ENCODE data around the gene SGK1. TPM values are rescaled to one million over a fixed set of nuclear protein-coding genes. Genes with fewer than 3 reads are reported as not detected.

SGK1 gene
- polyA plus RNA-seq, 1 donor from 2014 or later = 10.3 TPM

DNA sequence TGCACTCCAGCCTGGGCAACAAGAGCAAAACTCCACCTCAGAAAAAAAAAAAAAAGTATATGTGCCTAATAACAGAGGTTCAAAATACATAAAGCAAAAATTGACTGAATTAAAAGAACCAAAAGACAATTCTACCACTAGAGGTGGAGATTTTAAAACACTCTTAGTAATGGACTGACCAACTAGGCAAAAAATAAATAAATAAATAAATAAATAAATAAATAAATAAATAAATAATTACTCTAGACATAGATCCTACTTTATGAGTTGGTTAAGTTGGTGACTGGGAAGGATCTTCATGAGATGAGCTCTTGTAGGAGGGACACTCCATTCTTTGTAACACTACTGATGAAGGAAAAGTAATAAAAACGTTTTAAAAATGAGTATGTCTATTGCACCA lies 113.9 kb downstream of the SGK1 start:
- no peaks in the 10 kb centered on the region for H3K27me3 ChIP-seq (ENCODE audit: insufficient read depth, low read depth, low read length)
- H4K20me1 ChIP-seq (ENCODE audit: insufficient read depth) = no peaks in the 10 kb centered on the region
- H3K9me3 ChIP-seq (ENCODE audit: low read length) = no peaks in the 10 kb centered on the region
- H3K4me2 ChIP-seq (ENCODE audit: low read length) = no peak overlapping the region
- no peaks in the 10 kb centered on the region for H3F3A ChIP-seq (ENCODE audit: insufficient read depth, low read length, poor library complexity, severe bottlenecking)
- H3K79me2 ChIP-seq (replicated peaks; ENCODE audit: insufficient read depth, low read length) = no peaks in the 10 kb centered on the region
- no peak overlapping the region for H2AFZ ChIP-seq (ENCODE audit: low read depth, low read length)
- H3K27ac ChIP-seq (ENCODE audit: low read length) = no peak overlapping the region
- no peak overlapping the region for H3K9ac ChIP-seq (ENCODE audit: low read length)
- TF ChIP-seq MXI1 (conservative IDR thresholded peaks at IDR 0.05; ENCODE audit: poor library complexity, severe bottlenecking) (no peak), SMC3 (conservative IDR thresholded peaks at IDR 0.05; ENCODE audit: poor library complexity) (no peak), POLR2AphosphoS5 (IDR thresholded peaks at IDR 0.05) (no peak), TAF1 (IDR thresholded peaks at IDR 0.05; ENCODE audit: low read depth) (no peak), RAD21 (conservative IDR thresholded peaks at IDR 0.05) (no peak), EP300 (conservative IDR thresholded peaks at IDR 0.05; ENCODE audit: poor library complexity, severe bottlenecking) (no peak), EZH2 (IDR thresholded peaks at IDR 0.05; ENCODE audit: borderline replicate concordance, insufficient read depth, low read length, poor library complexity, severe bottlenecking) (no peak)
- TF ChIP-seq, protein P1, sequence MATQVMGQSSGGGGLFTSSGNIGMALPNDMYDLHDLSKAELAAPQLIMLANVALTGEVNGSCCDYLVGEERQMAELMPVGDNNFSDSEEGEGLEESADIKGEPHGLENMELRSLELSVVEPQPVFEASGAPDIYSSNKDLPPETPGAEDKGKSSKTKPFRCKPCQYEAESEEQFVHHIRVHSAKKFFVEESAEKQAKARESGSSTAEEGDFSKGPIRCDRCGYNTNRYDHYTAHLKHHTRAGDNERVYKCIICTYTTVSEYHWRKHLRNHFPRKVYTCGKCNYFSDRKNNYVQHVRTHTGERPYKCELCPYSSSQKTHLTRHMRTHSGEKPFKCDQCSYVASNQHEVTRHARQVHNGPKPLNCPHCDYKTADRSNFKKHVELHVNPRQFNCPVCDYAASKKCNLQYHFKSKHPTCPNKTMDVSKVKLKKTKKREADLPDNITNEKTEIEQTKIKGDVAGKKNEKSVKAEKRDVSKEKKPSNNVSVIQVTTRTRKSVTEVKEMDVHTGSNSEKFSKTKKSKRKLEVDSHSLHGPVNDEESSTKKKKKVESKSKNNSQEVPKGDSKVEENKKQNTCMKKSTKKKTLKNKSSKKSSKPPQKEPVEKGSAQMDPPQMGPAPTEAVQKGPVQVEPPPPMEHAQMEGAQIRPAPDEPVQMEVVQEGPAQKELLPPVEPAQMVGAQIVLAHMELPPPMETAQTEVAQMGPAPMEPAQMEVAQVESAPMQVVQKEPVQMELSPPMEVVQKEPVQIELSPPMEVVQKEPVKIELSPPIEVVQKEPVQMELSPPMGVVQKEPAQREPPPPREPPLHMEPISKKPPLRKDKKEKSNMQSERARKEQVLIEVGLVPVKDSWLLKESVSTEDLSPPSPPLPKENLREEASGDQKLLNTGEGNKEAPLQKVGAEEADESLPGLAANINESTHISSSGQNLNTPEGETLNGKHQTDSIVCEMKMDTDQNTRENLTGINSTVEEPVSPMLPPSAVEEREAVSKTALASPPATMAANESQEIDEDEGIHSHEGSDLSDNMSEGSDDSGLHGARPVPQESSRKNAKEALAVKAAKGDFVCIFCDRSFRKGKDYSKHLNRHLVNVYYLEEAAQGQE (IDR thresholded peaks at IDR 0.05; ENCODE audit: borderline replicate concordance) = no peak
- TF ChIP-seq, protein P2, sequence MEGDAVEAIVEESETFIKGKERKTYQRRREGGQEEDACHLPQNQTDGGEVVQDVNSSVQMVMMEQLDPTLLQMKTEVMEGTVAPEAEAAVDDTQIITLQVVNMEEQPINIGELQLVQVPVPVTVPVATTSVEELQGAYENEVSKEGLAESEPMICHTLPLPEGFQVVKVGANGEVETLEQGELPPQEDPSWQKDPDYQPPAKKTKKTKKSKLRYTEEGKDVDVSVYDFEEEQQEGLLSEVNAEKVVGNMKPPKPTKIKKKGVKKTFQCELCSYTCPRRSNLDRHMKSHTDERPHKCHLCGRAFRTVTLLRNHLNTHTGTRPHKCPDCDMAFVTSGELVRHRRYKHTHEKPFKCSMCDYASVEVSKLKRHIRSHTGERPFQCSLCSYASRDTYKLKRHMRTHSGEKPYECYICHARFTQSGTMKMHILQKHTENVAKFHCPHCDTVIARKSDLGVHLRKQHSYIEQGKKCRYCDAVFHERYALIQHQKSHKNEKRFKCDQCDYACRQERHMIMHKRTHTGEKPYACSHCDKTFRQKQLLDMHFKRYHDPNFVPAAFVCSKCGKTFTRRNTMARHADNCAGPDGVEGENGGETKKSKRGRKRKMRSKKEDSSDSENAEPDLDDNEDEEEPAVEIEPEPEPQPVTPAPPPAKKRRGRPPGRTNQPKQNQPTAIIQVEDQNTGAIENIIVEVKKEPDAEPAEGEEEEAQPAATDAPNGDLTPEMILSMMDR (IDR thresholded peaks at IDR 0.05; ENCODE audit: poor library complexity, severe bottlenecking) = no peak
- no peaks in the 10 kb centered on the region for H3K36me3 ChIP-seq (ENCODE audit: insufficient read depth, low read length)
- no peak overlapping the region for H3K4me3 ChIP-seq (ENCODE audit: low read length)
- H3K9me2 ChIP-seq (ENCODE audit: insufficient read depth, low read length) = no peaks in the 10 kb centered on the region

DNA sequence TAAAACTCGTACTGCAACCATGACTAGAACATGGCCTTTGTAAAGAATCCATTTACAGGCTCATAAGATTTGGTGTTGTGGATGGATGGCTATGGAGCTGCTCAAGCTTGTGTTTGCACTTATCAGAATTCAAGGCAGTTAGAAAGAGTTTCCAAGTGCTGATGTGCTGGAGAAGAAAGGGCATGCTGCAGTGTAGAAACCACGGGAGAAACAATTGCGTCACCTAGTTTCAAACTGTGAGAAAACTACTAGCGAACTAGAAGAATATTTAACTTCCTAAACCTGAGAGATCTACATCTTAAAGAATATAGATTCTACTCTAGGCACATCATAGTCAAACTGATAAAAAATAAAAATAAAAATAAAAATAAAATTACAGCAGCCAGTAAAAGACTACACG lies 116.2 kb downstream of the SGK1 start:
- Histone ChIP-seq H3K79me2 (replicated peaks; ENCODE audit: insufficient read depth, low read length) (no peaks in the 10 kb centered on the region), H3K9me3 (ENCODE audit: low read length) (no peaks in the 10 kb centered on the region), H2AFZ (ENCODE audit: low read depth, low read length) (no peak overlapping the region), H3K4me3 (ENCODE audit: low read length) (no peak overlapping the region), H3K9ac (ENCODE audit: low read length) (no peak overlapping the region), H3K36me3 (ENCODE audit: insufficient read depth, low read length) (no peaks in the 10 kb centered on the region), H4K20me1 (ENCODE audit: insufficient read depth) (no peaks in the 10 kb centered on the region), H3K4me2 (ENCODE audit: low read length) (no peak overlapping the region), H3F3A (ENCODE audit: insufficient read depth, low read length, poor library complexity, severe bottlenecking) (no peaks in the 10 kb centered on the region), H3K27ac (ENCODE audit: low read length) (no peak overlapping the region), H3K27me3 (ENCODE audit: insufficient read depth, low read depth, low read length) (no peaks in the 10 kb centered on the region), H3K9me2 (ENCODE audit: insufficient read depth, low read length) (no peaks in the 10 kb centered on the region)
- no peak for TF ChIP-seq TAF1 (IDR thresholded peaks at IDR 0.05; ENCODE audit: low read depth)
- TF ChIP-seq, protein P1 (IDR thresholded peaks at IDR 0.05; ENCODE audit: borderline replicate concordance) = no peak
- no peak for TF ChIP-seq EP300 (conservative IDR thresholded peaks at IDR 0.05; ENCODE audit: poor library complexity, severe bottlenecking)
- TF ChIP-seq SMC3 (conservative IDR thresholded peaks at IDR 0.05; ENCODE audit: poor library complexity) = no peak
- TF ChIP-seq, protein P2 (IDR thresholded peaks at IDR 0.05; ENCODE audit: poor library complexity, severe bottlenecking) = no peak
- TF ChIP-seq POLR2AphosphoS5 (IDR thresholded peaks at IDR 0.05) = no peak
- TF ChIP-seq RAD21 (conservative IDR thresholded peaks at IDR 0.05) = no peak
- TF ChIP-seq MXI1 (conservative IDR thresholded peaks at IDR 0.05; ENCODE audit: poor library complexity, severe bottlenecking) = no peak
- no peak for TF ChIP-seq EZH2 (IDR thresholded peaks at IDR 0.05; ENCODE audit: borderline replicate concordance, insufficient read depth, low read length, poor library complexity, severe bottlenecking)
